Psoas muscle (tissue), 8 donors: ENCODE data around the gene WFDC5. TPM values are rescaled to one million over a fixed set of nuclear protein-coding genes. Genes with fewer than 3 reads are reported as not detected.

Experiments
- ATAC-seq, 4 donors: fragments of 200-7000 bp; cut with Tn5 transposase; one replicate each; pipeline ENCODE4 v1.9.1; 2020; ENCODE audit warnings: moderate library complexity in 3 of 4, mild to moderate bottlenecking in 2 of 4
- DNase-seq, 2 donors: peaks; one replicate each; pipeline ENCODE4 v3.0.0-alpha.2; 2020
- H3K27ac ChIP-seq: fragments of 200-600 bp; one replicate; pipeline ENCODE4 v1.8.0; 2022
- H3K27me3 ChIP-seq, 3 donors: fragments of 200-600 bp in 1 of 3; one replicate each; pipeline versions ENCODE4 v1.6.1 to v1.8.0; 2013 to 2022; ENCODE audit warnings: low read length in 2 of 3, mild to moderate bottlenecking in 2 of 3, moderate library complexity in 1 of 3; ENCODE audit not compliant: insufficient read depth in 3 of 3
- H3K36me3 ChIP-seq, 2 donors: fragments of 200-600 bp in 1 of 2; one replicate each; pipeline versions ENCODE4 v1.6.1 to v1.8.0; 2013 to 2022; ENCODE audit warnings: low read depth in 1 of 2, mild to moderate bottlenecking in 1 of 2, moderate library complexity in 1 of 2; ENCODE audit not compliant: insufficient read depth in 1 of 2
- H3K4me1 ChIP-seq: fragments of 200-600 bp; one replicate; pipeline ENCODE4 v1.8.0; 2022
- H3K4me3 ChIP-seq: fragments of 200-600 bp; one replicate; pipeline ENCODE4 v1.8.0; 2022; ENCODE audit warnings: mild to moderate bottlenecking
- H3K9me3 ChIP-seq: fragments of 200-600 bp; one replicate; pipeline ENCODE4 v1.8.0; 2022
- CTCF ChIP-seq: fragments of 200-600 bp; IDR thresholded peaks from one replicate; pipeline ENCODE4 v1.8.0; 2022; ENCODE audit warnings: antibody characterized with exemption
- WGBS, 3 donors: extraction: QIAGEN DNeasy Blood & Tissue Kit; methylation state at CpG; one replicate each; pipeline versions ENCODE4 v1.1.6 to v1.1.7; 2013; 5-methylcytosine and 5-hydroxymethylcytosine counted together
- intact Hi-C, 2 donors: fragments of 100-400 bp; cut with DNase I; formaldehyde crosslinking; loops; one replicate each; pipeline versions ENCODE4 v1.11.0 to v1.14.2; 2022
- polyA plus RNA-seq, 3 donors: library from polyadenylated mRNA; stranded (reverse); fragments of 200-250 nt; gene quantifications; one replicate each; pipeline ENCODE4 v1.2.3, GENCODE V29; 2013
- total RNA-seq, 4 donors: library from RNA; stranded (reverse); fragmentation: NEBNext Ultra II Directional in 2 of 4; extraction: Animal tissue kit (Norgen Biotek cat#: 25700) in 2 of 4; gene quantifications; one replicate each; pipeline versions ENCODE4 v1.2.1 to v1.2.4, GENCODE V29; 2021 to 2023
- donor health status: healthy with polysubstance abuse.
- donor health status: DM: no; HTN: no; CAD: no; lungs with moderate emphysema.
- donor health status: Bipolar disorder and iron deficiency.
- donor health status: healthy.
- donor health status: DM: yes; HTN: yes; CAD: no.
- donor health status: DM: no; HTN: no; CAD: no.
- donor health status: DM: no; HTN: no; CAD: no.
- donor health status: DM: yes; HTN: yes; CAD: no.

Gene WFDC5
- total and polyA plus RNA-seq, 7 donors = not detected

- no peaks in the 10 kb centered on the region for H3K36me3 ChIP-seq
- 43 to 44% (median 43%) methylated on average over 11 of the region's 11 CpGs for WGBS, 3 donors
- no peak overlapping the region for H3K27ac ChIP-seq
- no peak for DNase-seq
- TF ChIP-seq CTCF = no peak
- H3K27me3 ChIP-seq = peaks cover 0 to 19% (median 0%) of the 10 kb centered on the region in 3 donors
- intact Hi-C loops = no loop called here
- no peaks in the 10 kb centered on the region for H3K9me3 ChIP-seq
- no peak for ATAC-seq
- no peak overlapping the region for H3K4me3 ChIP-seq
- H3K4me1 ChIP-seq = no peaks in the 10 kb centered on the region
Measured at GRCh38 chr20:45111285-45111684, 3.7 kb downstream of the WFDC5 start.

- intact Hi-C loops = no loop called here
- TF ChIP-seq CTCF = no peak
- H3K4me3 ChIP-seq = no peak overlapping the region
- peaks cover 0 to 19% (median 0%) of the 10 kb centered on the region in 3 donors for H3K27me3 ChIP-seq
- H3K27ac ChIP-seq = no peak overlapping the region
- H3K36me3 ChIP-seq = no peaks in the 10 kb centered on the region
- ATAC-seq = no peak
- H3K4me1 ChIP-seq = no peaks in the 10 kb centered on the region
- DNase-seq = no peak
- H3K9me3 ChIP-seq = no peaks in the 10 kb centered on the region
- 72 to 84% (median 77%) methylated on average over 11 of the region's 11 CpGs for WGBS, 3 donors
Measured at GRCh38 chr20:45110301-45110700, 4.7 kb downstream of the WFDC5 start.

GRCh38 chr20:45109634-45110033 is 5.3 kb downstream of the WFDC5 start:
- WGBS, 3 donors = 70 to 80% (median 72%) methylated on average over 8 of the region's 8 CpGs
- intact Hi-C loops = no loop called here
- no peaks in the 10 kb centered on the region for H3K4me1 ChIP-seq
- peaks cover 0 to 19% (median 2%) of the 10 kb centered on the region in 3 donors for H3K27me3 ChIP-seq
- no peaks in the 10 kb centered on the region for H3K9me3 ChIP-seq
- DNase-seq = no peak
- no peak overlapping the region for H3K27ac ChIP-seq
- ATAC-seq = no peak
- TF ChIP-seq CTCF = no peak
- no peaks in the 10 kb centered on the region for H3K36me3 ChIP-seq
- no peak overlapping the region for H3K4me3 ChIP-seq

- TF ChIP-seq CTCF = no peak
- H3K4me1 ChIP-seq = no peaks in the 10 kb centered on the region
- 81 to 86% (median 82%) methylated on average over 2 of the region's 2 CpGs for WGBS, 3 donors
Measured at GRCh38 chr20:45105317-45105716, 9.7 kb downstream of the WFDC5 start.

GRCh38 chr20:45104786-45105185 is 10.2 kb downstream of the WFDC5 start:
- TF ChIP-seq CTCF = no peak
- no peak overlapping the region for H3K27ac ChIP-seq
- no peaks in the 10 kb centered on the region for H3K4me1 ChIP-seq
- 45 to 64% (median 58%) methylated on average over 5 of the region's 5 CpGs for WGBS, 3 donors
- H3K36me3 ChIP-seq = no peaks in the 10 kb centered on the region
- intact Hi-C loops = no loop called here
- ATAC-seq (no peak), DNase-seq (no peak)
- no peaks in the 10 kb centered on the region for H3K9me3 ChIP-seq
- peaks cover 0 to 35% (median 9%) of the 10 kb centered on the region in 3 donors for H3K27me3 ChIP-seq
- H3K4me3 ChIP-seq = no peak overlapping the region

More at GRCh38 chr20:45105317-45105716, 9.7 kb downstream of the WFDC5 start:
- intact Hi-C loops = no loop called here
- Histone ChIP-seq H3K9me3 (no peaks in the 10 kb centered on the region), H3K4me3 (no peak overlapping the region), H3K27me3 (peaks cover 0 to 30% (median 9%) of the 10 kb centered on the region in 3 donors), H3K36me3 (no peaks in the 10 kb centered on the region), H3K27ac (no peak overlapping the region)
- ATAC-seq (no peak), DNase-seq (no peak)
